ENCODE measurements around the gene NPFF.

GRCh38 chr12:53543539-53543938 is 36.3 kb upstream of the NPFF start:
- TF ChIP-seq CTCF (IDR thresholded peaks at IDR 0.05) = peak; percentile 37 to 97 (median 76)
- TF ChIP-seq POLR2A (IDR thresholded peaks at IDR 0.05) = no peak

Data from body of pancreas (tissue), 4 donors.